SIG-M5 treated with dmso at 0.1 percent for 504 hours (cell line): ENCODE measurements around the gene ANP32B.
"Not testable (repeated sequence)": the region's sequence is repeated elsewhere in the genome, so short reads cannot be mapped to it uniquely, and the experiment has no call there.

Source experiments
- DNase-seq: peaks from one replicate; lab custom pipeline; 2025; ENCODE audit not compliant: unreplicated experiment; lab: John Stamatoyannopoulos, UW

Gene ANP32B

GRCh38 chr9:97991818-97992217, 8.7 kb downstream of the ANP32B start:
- no peak for DNase-seq

GRCh38 chr9:97992219-97992618, 9.1 kb downstream of the ANP32B start:
- no peak for DNase-seq

GRCh38 chr9:97993000-97993399, 9.9 kb downstream of the ANP32B start:
- DNase-seq: peak; percentile 80

- DNase-seq: no peak
These were observed 11.6 kb downstream of the ANP32B start for GRCh38 chr9:97994703-97995102.

- DNase-seq: not testable (repeated sequence)
These were observed 13.5 kb downstream of the ANP32B start for GRCh38 chr9:97996676-97997075.

GRCh38 chr9:97997330-97998276, 14.5 kb downstream of the ANP32B start:
- DNase-seq: no peak

- no peak for DNase-seq
These were observed 19.7 kb downstream of the ANP32B start for GRCh38 chr9:98002808-98003207.

GRCh38 chr9:98006127-98006796, 23.1 kb downstream of the ANP32B start:
- no peak for DNase-seq

- DNase-seq: peak; percentile 43
These were observed 24.2 kb downstream of the ANP32B start for GRCh38 chr9:98007251-98007928.

- DNase-seq: no peak
These were observed 25.6 kb downstream of the ANP32B start for GRCh38 chr9:98008764-98009163.

GRCh38 chr9:98009437-98009836, 26.3 kb downstream of the ANP32B start:
- DNase-seq: no peak

- no peak for DNase-seq
These were observed 26.8 kb downstream of the ANP32B start for GRCh38 chr9:98009936-98010335.

GRCh38 chr9:98010445-98010844, 27.3 kb downstream of the ANP32B start:
- DNase-seq: no peak

GRCh38 chr9:98011122-98011521, 28.0 kb downstream of the ANP32B start:
- DNase-seq: no peak

- no peak for DNase-seq
These were observed 33.1 kb downstream of the ANP32B start for GRCh38 chr9:98016137-98016680.

GRCh38 chr9:98017306-98017705, 34.2 kb downstream of the ANP32B start:
- DNase-seq: no peak

- no peak for DNase-seq
These were observed 35.2 kb downstream of the ANP32B start for GRCh38 chr9:98018347-98018746.

- DNase-seq: no peak
These were observed 36.0 kb downstream of the ANP32B start for GRCh38 chr9:98019098-98019497.

- DNase-seq: not testable (repeated sequence)
These were observed 36.7 kb downstream of the ANP32B start for GRCh38 chr9:98019869-98020268.

- no peak for DNase-seq
These were observed 37.5 kb downstream of the ANP32B start for GRCh38 chr9:98020476-98021145.
